Effector memory CD4-positive, alpha-beta T cell (primary cell): ENCODE measurements around the gene PTPRM.

Experiments used
- DNase-seq, 3 donors: peaks; one replicate each; pipeline ENCODE4 v3.0.0-alpha.2; 2020
- H3K27ac ChIP-seq: 2 replicates; pipeline ENCODE4 v1.7.0; 2013; ENCODE audit warnings: mild to moderate bottlenecking, low read length, moderate library complexity; ENCODE audit not compliant: insufficient read depth, poor library complexity, severe bottlenecking
- H3K27me3 ChIP-seq: replicated peaks from 2 replicates; pipeline ENCODE4 v1.7.0; 2013; ENCODE audit warnings: mild to moderate bottlenecking, low read length; ENCODE audit not compliant: insufficient read depth, control insufficient read depth, poor library complexity, severe bottlenecking
- H3K36me3 ChIP-seq: 2 replicates; pipeline ENCODE4 v1.7.0; 2013; ENCODE audit warnings: mild to moderate bottlenecking, low read length, moderate library complexity; ENCODE audit not compliant: control insufficient read depth, insufficient read depth
- H3K4me1 ChIP-seq: 2 replicates; pipeline ENCODE4 v1.7.0; 2013; ENCODE audit warnings: low read length, mild to moderate bottlenecking; ENCODE audit not compliant: control insufficient read depth, insufficient read depth, poor library complexity, severe bottlenecking
- H3K4me3 ChIP-seq: 2 replicates; pipeline ENCODE4 v1.7.0; 2013; ENCODE audit warnings: low read length, low read depth, mild to moderate bottlenecking; ENCODE audit not compliant: insufficient read depth, poor library complexity, severe bottlenecking
- H3K9me3 ChIP-seq: 2 replicates; pipeline ENCODE4 v1.7.0; 2013; ENCODE audit warnings: mild to moderate bottlenecking, low read length, moderate library complexity; ENCODE audit not compliant: control insufficient read depth

Gene PTPRM

GRCh38 chr18:8333961-8334360 is 766.8 kb downstream of the PTPRM start:
- H3K27ac ChIP-seq: no peak overlapping the region
- no peaks in the 10 kb centered on the region for H3K9me3 ChIP-seq
- no peak for DNase-seq
- no peaks in the 10 kb centered on the region for H3K36me3 ChIP-seq
- H3K27me3 ChIP-seq: no peaks in the 10 kb centered on the region
- H3K4me1 ChIP-seq: no peaks in the 10 kb centered on the region
- no peak overlapping the region for H3K4me3 ChIP-seq

GRCh38 chr18:8337211-8337610 is 770.1 kb downstream of the PTPRM start:
- no peaks in the 10 kb centered on the region for H3K4me1 ChIP-seq
- H3K27me3 ChIP-seq: no peaks in the 10 kb centered on the region
- DNase-seq: no peak
- no peak overlapping the region for H3K4me3 ChIP-seq
- H3K9me3 ChIP-seq: no peaks in the 10 kb centered on the region
- no peak overlapping the region for H3K27ac ChIP-seq
- no peaks in the 10 kb centered on the region for H3K36me3 ChIP-seq

- no peaks in the 10 kb centered on the region for H3K36me3 ChIP-seq
- no peak overlapping the region for H3K27ac ChIP-seq
- no peak for DNase-seq
- H3K27me3 ChIP-seq: no peaks in the 10 kb centered on the region
- H3K9me3 ChIP-seq: no peaks in the 10 kb centered on the region
- no peaks in the 10 kb centered on the region for H3K4me1 ChIP-seq
- no peak overlapping the region for H3K4me3 ChIP-seq
Measured at GRCh38 chr18:8339210-8339609, 772.1 kb downstream of the PTPRM start.

- DNase-seq: no peak
Measured at GRCh38 chr18:8339952-8340351, 772.8 kb downstream of the PTPRM start.

GRCh38 chr18:8341481-8342230 is 774.5 kb downstream of the PTPRM start:
- Histone ChIP-seq H3K27ac (no peak overlapping the region), H3K4me1 (no peaks in the 10 kb centered on the region), H3K27me3 (no peaks in the 10 kb centered on the region), H3K36me3 (no peaks in the 10 kb centered on the region), H3K4me3 (no peak overlapping the region), H3K9me3 (no peaks in the 10 kb centered on the region)
- DNase-seq: no peak

More at GRCh38 chr18:8339952-8340351, 772.8 kb downstream of the PTPRM start:
- no peaks in the 10 kb centered on the region for H3K36me3 ChIP-seq
- H3K4me1 ChIP-seq: no peaks in the 10 kb centered on the region
- H3K9me3 ChIP-seq: no peaks in the 10 kb centered on the region
- no peaks in the 10 kb centered on the region for H3K27me3 ChIP-seq
- no peak overlapping the region for H3K27ac ChIP-seq
- no peak overlapping the region for H3K4me3 ChIP-seq

- no peaks in the 10 kb centered on the region for H3K9me3 ChIP-seq
- no peak for DNase-seq
- no peaks in the 10 kb centered on the region for H3K4me1 ChIP-seq
- H3K27ac ChIP-seq: no peak overlapping the region
- no peak overlapping the region for H3K4me3 ChIP-seq
- no peaks in the 10 kb centered on the region for H3K27me3 ChIP-seq
- H3K36me3 ChIP-seq: no peaks in the 10 kb centered on the region
Measured at GRCh38 chr18:8348051-8348720, 781.1 kb downstream of the PTPRM start.

- no peaks in the 10 kb centered on the region for H3K9me3 ChIP-seq
- no peak for DNase-seq
- no peak overlapping the region for H3K27ac ChIP-seq
- no peak overlapping the region for H3K4me3 ChIP-seq
- no peaks in the 10 kb centered on the region for H3K4me1 ChIP-seq
- no peaks in the 10 kb centered on the region for H3K27me3 ChIP-seq
- no peaks in the 10 kb centered on the region for H3K36me3 ChIP-seq
Measured at GRCh38 chr18:8349608-8350323, 782.6 kb downstream of the PTPRM start.

- no peak for DNase-seq
- no peaks in the 10 kb centered on the region for H3K36me3 ChIP-seq
- no peak overlapping the region for H3K4me3 ChIP-seq
- no peaks in the 10 kb centered on the region for H3K4me1 ChIP-seq
- H3K9me3 ChIP-seq: no peaks in the 10 kb centered on the region
- H3K27ac ChIP-seq: no peak overlapping the region
- H3K27me3 ChIP-seq: no peaks in the 10 kb centered on the region
Measured at GRCh38 chr18:8350628-8351027, 783.5 kb downstream of the PTPRM start.

GRCh38 chr18:8351161-8351560 is 784.0 kb downstream of the PTPRM start:
- Histone ChIP-seq H3K4me1 (no peaks in the 10 kb centered on the region), H3K4me3 (no peak overlapping the region), H3K27me3 (no peaks in the 10 kb centered on the region), H3K27ac (no peak overlapping the region), H3K36me3 (no peaks in the 10 kb centered on the region), H3K9me3 (no peaks in the 10 kb centered on the region)
- DNase-seq: no peak

GRCh38 chr18:8354304-8354703 is 787.2 kb downstream of the PTPRM start:
- no peaks in the 10 kb centered on the region for H3K4me1 ChIP-seq
- no peak overlapping the region for H3K4me3 ChIP-seq
- H3K9me3 ChIP-seq: no peaks in the 10 kb centered on the region
- no peaks in the 10 kb centered on the region for H3K27me3 ChIP-seq
- DNase-seq: no peak
- no peak overlapping the region for H3K27ac ChIP-seq
- no peaks in the 10 kb centered on the region for H3K36me3 ChIP-seq
